NCI-H1092 treated with DMSO at 0.1 percent for 48 hours (cell line): ENCODE results near the gene NADK2.
"Not testable (repeated sequence)": the region's sequence is repeated elsewhere in the genome, so short reads cannot be mapped to it uniquely, and the experiment has no call there.

Experiments
- DNase-seq: peaks from one replicate; lab custom pipeline; 2025; lab: John Stamatoyannopoulos, UW

The NADK2 gene

GRCh38 chr5:36206913-36207312 is 34.8 kb downstream of the NADK2 start:
- DNase-seq = no peak

- no peak for DNase-seq
Observed at GRCh38 chr5:36205329-36205728, 36.4 kb downstream of the NADK2 start.

GRCh38 chr5:36202521-36202961 is 39.2 kb downstream of the NADK2 start:
- DNase-seq = no peak

GRCh38 chr5:36200513-36200912 is 41.2 kb downstream of the NADK2 start:
- DNase-seq = no peak

GRCh38 chr5:36199620-36200019 is 42.1 kb downstream of the NADK2 start:
- DNase-seq = no peak

GRCh38 chr5:36198783-36199182 is 42.9 kb downstream of the NADK2 start:
- DNase-seq = not testable (repeated sequence)

GRCh38 chr5:36198281-36198680 is 43.4 kb downstream of the NADK2 start:
- no peak for DNase-seq

- DNase-seq = no peak
Observed at GRCh38 chr5:36193746-36194145, 48.0 kb downstream of the NADK2 start.

- not testable (repeated sequence) for DNase-seq
Observed at GRCh38 chr5:36184408-36184807, 57.3 kb downstream of the NADK2 start.

GRCh38 chr5:36181774-36182173 is 60.0 kb downstream of the NADK2 start:
- DNase-seq = no peak

- DNase-seq = no peak
Observed at GRCh38 chr5:36180556-36181350, 61.0 kb downstream of the NADK2 start.

- no peak for DNase-seq
Observed at GRCh38 chr5:36179950-36180349, 61.8 kb downstream of the NADK2 start.

GRCh38 chr5:36178524-36178890 is 63.2 kb downstream of the NADK2 start:
- DNase-seq = no peak

GRCh38 chr5:36177715-36178523 is 63.8 kb downstream of the NADK2 start:
- DNase-seq = peak; percentile 10

GRCh38 chr5:36177154-36177553 is 64.6 kb downstream of the NADK2 start:
- DNase-seq = no peak

- no peak for DNase-seq
Observed at GRCh38 chr5:36175043-36175442, 66.7 kb downstream of the NADK2 start.

- no peak for DNase-seq
Observed at GRCh38 chr5:36174119-36174518, 67.6 kb downstream of the NADK2 start.

GRCh38 chr5:36173426-36173825 is 68.3 kb downstream of the NADK2 start:
- DNase-seq = no peak

- DNase-seq = no peak
Observed at GRCh38 chr5:36172599-36172998, 69.1 kb downstream of the NADK2 start.

- no peak for DNase-seq
Observed at GRCh38 chr5:36170832-36171424, 70.8 kb downstream of the NADK2 start.

- DNase-seq = no peak
Observed at GRCh38 chr5:36168737-36169136, 73.0 kb downstream of the NADK2 start.

GRCh38 chr5:36164461-36164860 is 77.3 kb downstream of the NADK2 start:
- no peak for DNase-seq
